DOHH2 (cell line): ENCODE measurements around the gene SMIM27.

ENCODE experiments used
- H3F3A ChIP-seq: fragments of 200-600 bp; sonication (generic), shearing (Covaris generic); 2 replicates; pipeline ENCODE4 v1.6.0; 2016; ENCODE audit warnings: antibody characterized with exemption, mild to moderate bottlenecking; ENCODE audit not compliant: control insufficient read depth, insufficient read depth
- H3K27ac ChIP-seq: fragments of 200-600 bp; sonication (generic); 2 replicates; pipeline ENCODE4 v1.5.1; 2014; ENCODE audit warnings: low read depth, mild to moderate bottlenecking, low read length, moderate library complexity
- H3K27me3 ChIP-seq: fragments of 200-600 bp; sonication (generic); 2 replicates; pipeline ENCODE4 v1.6.1; 2014; ENCODE audit warnings: mild to moderate bottlenecking, low read length, mixed read lengths; ENCODE audit not compliant: control insufficient read depth
- H3K36me3 ChIP-seq: fragments of 200-600 bp; sonication (generic); 2 replicates; pipeline ENCODE4 v1.6.1; 2014; ENCODE audit warnings: mild to moderate bottlenecking, low read length, moderate library complexity, mixed read lengths; ENCODE audit not compliant: control insufficient read depth
- H3K4me1 ChIP-seq: fragments of 200-600 bp; sonication (generic); 2 replicates; pipeline ENCODE4 v1.6.1; 2014; ENCODE audit warnings: mild to moderate bottlenecking, low read length, mixed read lengths; ENCODE audit not compliant: control insufficient read depth
- H3K4me2 ChIP-seq: fragments of 200-600 bp; sonication (generic); 2 replicates; pipeline ENCODE4 v1.6.0; 2014; ENCODE audit warnings: mild to moderate bottlenecking, low read length, moderate library complexity
- H3K4me3 ChIP-seq: fragments of 200-600 bp; sonication (generic); 2 replicates; pipeline ENCODE4 v1.5.1; 2014; ENCODE audit warnings: mild to moderate bottlenecking, low read length, mixed read lengths
- H3K79me2 ChIP-seq: fragments of 200-600 bp; sonication (generic); 2 replicates; pipeline ENCODE4 v1.6.1; 2014; ENCODE audit warnings: mild to moderate bottlenecking, low read length, mixed read lengths; ENCODE audit not compliant: control insufficient read depth
- H3K9me2 ChIP-seq: fragments of 200-600 bp; sonication (generic); replicated peaks from 2 replicates; pipeline ENCODE4 v1.6.1; 2014; ENCODE audit warnings: mild to moderate bottlenecking, low read length, mixed read lengths; ENCODE audit not compliant: control insufficient read depth
- H3K9me3 ChIP-seq: fragments of 200-600 bp; sonication (generic); 2 replicates; pipeline ENCODE4 v1.6.1; 2014; ENCODE audit warnings: antibody characterized with exemption, low read length, mixed read lengths; ENCODE audit not compliant: control insufficient read depth, insufficient read depth
- H4K20me1 ChIP-seq: fragments of 200-600 bp; sonication (generic); 2 replicates; pipeline ENCODE4 v1.6.0; 2014; ENCODE audit warnings: low read depth, mild to moderate bottlenecking, antibody characterized with exemption, low read length, moderate library complexity; ENCODE audit not compliant: control insufficient read depth, insufficient read depth
- CTCF ChIP-seq: fragments of 200-600 bp; sonication (generic); IDR thresholded peaks from one replicate; pipeline ENCODE4 v1.5.1; 2014; ENCODE audit warnings: antibody characterized with exemption, mild to moderate bottlenecking, low read depth, low read length; ENCODE audit not compliant: poor library complexity, severe bottlenecking
- EZH2phosphoT487 ChIP-seq: fragments of 200-600 bp; sonication (generic); IDR thresholded peaks from 2 replicates; pipeline ENCODE4 v1.6.1; 2017; ENCODE audit warnings: borderline replicate concordance, mild to moderate bottlenecking, antibody characterized with exemption, low read length, moderate library complexity, mixed read lengths

Gene SMIM27

GRCh38 chr9:32551276-32552051, 663 bp upstream of the SMIM27 start:
- peaks cover 22% of the 10 kb centered on the region; the same call in 1 of the 2 replicates for H4K20me1 ChIP-seq
- H3K79me2 ChIP-seq: peaks cover 90% of the 10 kb centered on the region

GRCh38 chr9:32554107-32554506, 2.0 kb downstream of the SMIM27 start:
- Histone ChIP-seq H3K27ac (no peak overlapping the region), H3K9me2 (no peaks in the 10 kb centered on the region), H3F3A (peaks cover 11% of the 10 kb centered on the region), H3K79me2 (peaks cover 80% of the 10 kb centered on the region), H4K20me1 (peaks cover 13% of the 10 kb centered on the region), H3K36me3 (peaks cover 44% of the 10 kb centered on the region), H3K9me3 (no peaks in the 10 kb centered on the region), H3K4me1 (peaks cover 29% of the 10 kb centered on the region), H3K4me3 (no peak overlapping the region), H3K4me2 (peak overlapping the region; percentile 94; the same call in 1 of the 2 replicates), H3K27me3 (no peaks in the 10 kb centered on the region)
- TF ChIP-seq CTCF: no peak

More at GRCh38 chr9:32551276-32552051, 663 bp upstream of the SMIM27 start:
- TF ChIP-seq EZH2phosphoT487: no peak
- no peak for TF ChIP-seq CTCF
- peak overlapping the region; percentile 88 for H3K4me3 ChIP-seq
- peaks cover 20% of the 10 kb centered on the region for H3K4me1 ChIP-seq
- H3K9me3 ChIP-seq: no peaks in the 10 kb centered on the region
- H3K9me2 ChIP-seq: no peaks in the 10 kb centered on the region
- no peaks in the 10 kb centered on the region for H3K27me3 ChIP-seq
- H3K4me2 ChIP-seq: peak overlapping the region; percentile 94
- peaks cover 11% of the 10 kb centered on the region for H3F3A ChIP-seq
- peak overlapping the region; percentile 92 for H3K27ac ChIP-seq
- peaks cover 49% of the 10 kb centered on the region for H3K36me3 ChIP-seq

GRCh38 chr9:32554591-32554990, 2.5 kb downstream of the SMIM27 start:
- Histone ChIP-seq H3K27ac (no peak overlapping the region), H3K9me3 (no peaks in the 10 kb centered on the region), H3K9me2 (no peaks in the 10 kb centered on the region), H3K27me3 (no peaks in the 10 kb centered on the region), H3K4me2 (no peak overlapping the region), H3K4me3 (no peak overlapping the region), H3K79me2 (peaks cover 80% of the 10 kb centered on the region), H3K36me3 (peaks cover 40% of the 10 kb centered on the region), H3F3A (peaks cover 11% of the 10 kb centered on the region), H3K4me1 (peaks cover 34% of the 10 kb centered on the region), H4K20me1 (peaks cover 9% of the 10 kb centered on the region)
- TF ChIP-seq EZH2phosphoT487 (no peak), CTCF (no peak)
